GM12878 (cell line): Measurements from ENCODE around the gene CDC37L1. TPM values are rescaled to one million over a fixed set of nuclear protein-coding genes. Genes with fewer than 3 reads are reported as not detected.

Experiments used
- ASH2L ChIP-seq: fragments of 300-600, 200-600 bp; sonication (generic); IDR thresholded peaks from 2 replicates; pipeline ENCODE4 v1.6.1; 2017; ENCODE audit warnings: low read depth, mild to moderate bottlenecking, borderline replicate concordance
- ATF2 ChIP-seq: IDR thresholded peaks from 2 replicates; pipeline ENCODE4 v1.6.1; 2012; ENCODE audit warnings: low read length, inconsistent platforms
- ATF7 ChIP-seq: fragments of 450-650 bp; IDR thresholded peaks from 2 replicates; pipeline ENCODE4 v1.6.1; 2016; ENCODE audit warnings: low read depth, mild to moderate bottlenecking
- CREB1 ChIP-seq: IDR thresholded peaks from 2 replicates; pipeline ENCODE4 v1.6.1; 2012; ENCODE audit warnings: low read depth, mild to moderate bottlenecking, inconsistent platforms
- EGR1 ChIP-seq, 2 experiments: IDR thresholded peaks; 1 replicate in 1 of 2; 2 replicates in 1 of 2; pipeline ENCODE4 v1.6.1; 2011 to 2012; ENCODE audit warnings: low read depth in 2 of 2, low read length in 2 of 2, borderline replicate concordance in 1 of 2, mild to moderate bottlenecking in 1 of 2, moderate library complexity in 1 of 2
- FOXK2 ChIP-seq: fragments of 450-650 bp; IDR thresholded peaks from 2 replicates; pipeline ENCODE4 v1.6.1; 2017; ENCODE audit warnings: mild to moderate bottlenecking, moderate library complexity
- IKZF2 ChIP-seq, 2 experiments: fragments of 450-650 bp; IDR thresholded peaks; 2 replicates each; pipeline ENCODE4 v1.6.1; 2017; ENCODE audit warnings: mild to moderate bottlenecking in 2 of 2, moderate library complexity in 2 of 2
- IRF4 ChIP-seq: IDR thresholded peaks from 2 replicates; pipeline ENCODE4 v1.6.1; 2011; ENCODE audit warnings: low read depth, low read length
- KDM1A ChIP-seq: fragments of 200-600 bp; sonication (generic); IDR thresholded peaks from 2 replicates; pipeline ENCODE4 v1.6.1; 2016; ENCODE audit warnings: borderline replicate concordance
- LARP7 ChIP-seq: fragments of 450-650 bp; IDR thresholded peaks from 2 replicates; pipeline ENCODE4 v1.6.1; 2017; ENCODE audit warnings: mild to moderate bottlenecking
- NBN ChIP-seq: fragments of 450-650 bp; IDR thresholded peaks from 2 replicates; pipeline ENCODE4 v1.6.1; 2016
- NFIC ChIP-seq: IDR thresholded peaks from 2 replicates; pipeline ENCODE4 v1.6.1; 2012; ENCODE audit warnings: low read depth, mild to moderate bottlenecking, inconsistent platforms, low read length, moderate library complexity
- PAX5 ChIP-seq: IDR thresholded peaks from 2 replicates; pipeline ENCODE4 v1.6.1; 2011; ENCODE audit warnings: low read depth, low read length, borderline replicate concordance
- POLR2A ChIP-seq: IDR thresholded peaks from 2 replicates; pipeline ENCODE4 v1.6.1; 2011; ENCODE audit warnings: low read depth, mild to moderate bottlenecking, low read length
- POLR2AphosphoS2 ChIP-seq: IDR thresholded peaks from 2 replicates; pipeline ENCODE4 v1.6.1; 2011; ENCODE audit warnings: low read depth, mild to moderate bottlenecking, low read length, improper control_type of control experiment, moderate library complexity
- POLR2AphosphoS5 ChIP-seq: IDR thresholded peaks from 2 replicates; pipeline ENCODE4 v1.6.1; 2011; ENCODE audit warnings: mild to moderate bottlenecking, low read length, inconsistent platforms
- PRDM15 ChIP-seq: fragments of 450-650 bp; formaldehyde crosslinking; IDR thresholded peaks from 2 replicates; pipeline ENCODE4 v1.4.0; 2020; ENCODE audit warnings: mild to moderate bottlenecking, moderate library complexity
- SMAD5 ChIP-seq: IDR thresholded peaks from 2 replicates; pipeline ENCODE4 v1.6.1; 2016; ENCODE audit warnings: antibody characterized with exemption, low read depth
- SUZ12 ChIP-seq: fragments of 200-600 bp; sonication (generic); IDR thresholded peaks from one replicate; pipeline ENCODE4 v1.6.1; 2018; ENCODE audit warnings: antibody characterized with exemption, mild to moderate bottlenecking; ENCODE audit not compliant: unreplicated experiment
- TAF1 ChIP-seq: IDR thresholded peaks from 2 replicates; pipeline ENCODE4 v1.6.1; 2011; ENCODE audit warnings: mild to moderate bottlenecking, low read depth, low read length, borderline replicate concordance
- USF2 ChIP-seq: IDR thresholded peaks from 2 replicates; pipeline ENCODE4 v1.6.1; 2011; ENCODE audit warnings: low read depth, low read length, improper control_type of control experiment, borderline replicate concordance
- YBX1 ChIP-seq: fragments of 450-650 bp; IDR thresholded peaks from 2 replicates; pipeline ENCODE4 v1.6.1; 2016; ENCODE audit warnings: antibody characterized with exemption
- ZNF384 ChIP-seq: IDR thresholded peaks from 2 replicates; pipeline ENCODE4 v1.6.1; 2012; ENCODE audit warnings: low read depth, mild to moderate bottlenecking, low read length, improper control_type of control experiment, borderline replicate concordance
- polyA plus RNA-seq, 11 experiments: library from polyadenylated mRNA; depleted of rRNA in 4 of 11; unstranded in 6 of 11; stranded (reverse) in 5 of 11; fragments of >200 nt; fragmentation: Nextera tagmentation in 4 of 11; fragmentation: Illumina TruSeq in 1 of 11; extraction: Ambion mirVana in 4 of 11; extraction: Trizol in 1 of 11; gene quantifications; 1 replicate in 1 of 11; 2 replicates in 10 of 11; pipeline versions ENCODE4 v1.2.1 to v1.2.3, GENCODE V29; 2011 to 2016; ENCODE audit warnings: inconsistent platforms in 2 of 11, missing spikeins in 2 of 11, low read depth in 1 of 11
- total RNA-seq, 4 experiments: library from RNA; depleted of rRNA in 3 of 4; stranded (reverse); fragments of >200 nt in 3 of 4; fragmentation: Illumina TruSeq in 1 of 4; extraction: Trizol in 1 of 4; gene quantifications; 2 replicates each; pipeline versions ENCODE4 v1.2.1 to v1.2.3, GENCODE V29; 2013 to 2021
- TF ChIP-seq, protein P1 (sequence below): fragments of 450-650 bp; IDR thresholded peaks from 2 replicates; pipeline ENCODE4 v1.6.1; 2017; ENCODE audit warnings: mild to moderate bottlenecking, low read depth, inconsistent platforms; ENCODE audit not compliant: poor library complexity, severe bottlenecking
- TF ChIP-seq, protein P2 (sequence below): IDR thresholded peaks from 2 replicates; pipeline ENCODE4 v1.6.1; 2011; ENCODE audit warnings: low read depth, mild to moderate bottlenecking, low read length, moderate library complexity, borderline replicate concordance; ENCODE audit errors: extremely low read depth

Gene CDC37L1
- total and polyA plus RNA-seq, 10 of the 15 experiments (the other 5 are each of a cell fraction or from before 2014, with no cell fraction given), result 2.2 to 16.6 (median 8.2) TPM

DNA sequence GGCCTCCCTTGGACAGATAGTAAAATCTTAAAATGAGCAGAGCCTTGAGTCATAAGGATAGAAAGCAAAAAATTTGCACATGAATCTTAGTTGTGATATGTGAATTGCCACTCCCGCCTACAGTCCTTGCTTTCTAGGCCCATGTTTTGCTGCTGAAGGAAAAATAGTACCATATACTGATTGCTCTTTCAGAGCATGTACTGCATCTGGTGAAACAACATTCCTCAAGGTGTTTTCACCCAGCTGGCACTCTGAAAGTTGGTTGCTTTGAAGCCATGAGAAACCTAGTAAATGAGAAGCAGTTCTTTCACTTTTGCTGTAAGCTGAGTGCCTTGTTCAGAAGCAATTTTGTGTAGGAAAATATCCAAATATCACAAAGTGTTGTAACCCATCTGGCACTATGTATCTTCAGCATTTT, 10.3 kb downstream of the CDC37L1 start (continued):
- TF ChIP-seq ATF2 (peak; percentile 60; the same call in 1 of the 2 replicates), PRDM15 (CRISPR knock-in tag) (no peak), FOXK2 (no peak), LARP7 (no peak), CREB1 (peak; percentile 10; the same call in 1 of the 2 replicates), POLR2AphosphoS5 (no peak), USF2 (no peak), NFIC (peak; percentile 46; the same call in 1 of the 2 replicates), IKZF2 (IDR thresholded peaks at IDR 0.05) (peak in 1 of 2 experiments; percentile 45; a peak in 1 of 4 replicates), EGR1 (IDR thresholded peaks at IDR 0.05; ENCODE audit: borderline replicate concordance in 1 of 2, low read depth in 2 of 2, low read length in 2 of 2) (no peak), ATF7 (0 out of 2 replicates have a peak, but pooled peaks have one; percentile 16), ZNF384 (no peak), IRF4 (0 out of 2 replicates have a peak, but pooled peaks have one; percentile 49), SUZ12 (no peak), POLR2AphosphoS2 (no peak), YBX1 (no peak), PAX5 (no peak), SMAD5 (no peak), POLR2A (no peak), TAF1 (no peak), KDM1A (no peak), NBN (no peak), ASH2L (no peak)
- TF ChIP-seq, protein P1, sequence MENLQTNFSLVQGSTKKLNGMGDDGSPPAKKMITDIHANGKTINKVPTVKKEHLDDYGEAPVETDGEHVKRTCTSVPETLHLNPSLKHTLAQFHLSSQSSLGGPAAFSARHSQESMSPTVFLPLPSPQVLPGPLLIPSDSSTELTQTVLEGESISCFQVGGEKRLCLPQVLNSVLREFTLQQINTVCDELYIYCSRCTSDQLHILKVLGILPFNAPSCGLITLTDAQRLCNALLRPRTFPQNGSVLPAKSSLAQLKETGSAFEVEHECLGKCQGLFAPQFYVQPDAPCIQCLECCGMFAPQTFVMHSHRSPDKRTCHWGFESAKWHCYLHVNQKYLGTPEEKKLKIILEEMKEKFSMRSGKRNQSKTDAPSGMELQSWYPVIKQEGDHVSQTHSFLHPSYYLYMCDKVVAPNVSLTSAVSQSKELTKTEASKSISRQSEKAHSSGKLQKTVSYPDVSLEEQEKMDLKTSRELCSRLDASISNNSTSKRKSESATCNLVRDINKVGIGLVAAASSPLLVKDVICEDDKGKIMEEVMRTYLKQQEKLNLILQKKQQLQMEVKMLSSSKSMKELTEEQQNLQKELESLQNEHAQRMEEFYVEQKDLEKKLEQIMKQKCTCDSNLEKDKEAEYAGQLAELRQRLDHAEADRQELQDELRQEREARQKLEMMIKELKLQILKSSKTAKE, result peak; percentile 14
- TF ChIP-seq, protein P2, sequence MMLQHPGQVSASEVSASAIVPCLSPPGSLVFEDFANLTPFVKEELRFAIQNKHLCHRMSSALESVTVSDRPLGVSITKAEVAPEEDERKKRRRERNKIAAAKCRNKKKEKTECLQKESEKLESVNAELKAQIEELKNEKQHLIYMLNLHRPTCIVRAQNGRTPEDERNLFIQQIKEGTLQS, result no peak
